GM23338 (cell line): ENCODE results near the gene TRH. TPM values are rescaled to one million over a fixed set of nuclear protein-coding genes. Genes with fewer than 3 reads are reported as not detected.

Experiments used
- ATAC-seq: fragments of 200-7000 bp; cut with Tn5 transposase; 3 replicates; pipeline ENCODE4 v1.9.1; 2020
- DNase-seq: peaks from one replicate; pipeline ENCODE4 v3.0.0-alpha.2; 2015; ENCODE audit warnings: low spot score
- H2AFZ ChIP-seq: fragments of 200-600 bp; sonication (generic); 2 replicates; pipeline ENCODE4 v1.8.0; 2016; ENCODE audit warnings: antibody characterized with exemption, mild to moderate bottlenecking, moderate library complexity
- H3F3A ChIP-seq: fragments of 200-600 bp; sonication (generic); replicated peaks from 2 replicates; pipeline ENCODE4 v1.8.0; 2017; ENCODE audit warnings: antibody characterized with exemption, mixed run types, low read depth
- H3K27ac ChIP-seq: fragments of 200-600 bp; sonication (generic); 2 replicates; pipeline ENCODE4 v1.6.1; 2016; ENCODE audit warnings: low read depth
- H3K27me3 ChIP-seq: fragments of 200-600 bp; sonication (generic); 2 replicates; pipeline ENCODE4 v1.8.0; 2016; ENCODE audit warnings: mild to moderate bottlenecking, mixed run types, moderate library complexity; ENCODE audit not compliant: insufficient read depth
- H3K36me3 ChIP-seq: fragments of 200-600 bp; sonication (generic); 2 replicates; pipeline ENCODE4 v1.8.0; 2016; ENCODE audit warnings: mild to moderate bottlenecking; ENCODE audit not compliant: insufficient read depth
- H3K4me1 ChIP-seq: fragments of 200-600 bp; sonication (generic); 2 replicates; pipeline ENCODE4 v1.8.0; 2016; ENCODE audit warnings: mild to moderate bottlenecking, moderate library complexity; ENCODE audit not compliant: insufficient read depth
- H3K4me2 ChIP-seq: fragments of 200-600 bp; sonication (generic); 2 replicates; pipeline ENCODE4 v1.7.1; 2017; ENCODE audit warnings: mixed run types
- H3K4me3 ChIP-seq: fragments of 200-600 bp; sonication (generic); 2 replicates; pipeline ENCODE4 v1.6.1; 2016; ENCODE audit warnings: mixed run types
- H3K79me2 ChIP-seq: fragments of 200-600 bp; sonication (generic); replicated peaks from 2 replicates; pipeline ENCODE4 v1.8.0; 2017; ENCODE audit warnings: mild to moderate bottlenecking; ENCODE audit not compliant: insufficient read depth
- H3K9me2 ChIP-seq: fragments of 200-600 bp; sonication (generic); 2 replicates; pipeline ENCODE4 v1.8.0; 2017; ENCODE audit not compliant: insufficient read depth
- H4K20me1 ChIP-seq: fragments of 200-600 bp; sonication (generic); replicated peaks from 2 replicates; pipeline ENCODE4 v1.8.0; 2017; ENCODE audit warnings: mild to moderate bottlenecking; ENCODE audit not compliant: insufficient read depth
- H3K27ac Mint-ChIP-seq: 2 replicates; pipeline ENCODE4 v1.8.0; 2020; ENCODE audit warnings: inconsistent platforms, mild to moderate bottlenecking, moderate library complexity, mixed read lengths
- H3K27me3 Mint-ChIP-seq: 3 replicates; pipeline ENCODE4 v1.8.0; 2022; ENCODE audit warnings: low read depth, mild to moderate bottlenecking, moderate library complexity, mixed read lengths, inconsistent platforms; ENCODE audit not compliant: insufficient read depth, poor library complexity
- H3K36me3 Mint-ChIP-seq: 3 replicates; pipeline ENCODE4 v1.8.0; 2021; ENCODE audit warnings: low read depth, mild to moderate bottlenecking, inconsistent platforms, moderate library complexity, mixed read lengths
- H3K4me1 Mint-ChIP-seq: 3 replicates; pipeline ENCODE4 v1.8.0; 2020; ENCODE audit warnings: mild to moderate bottlenecking, inconsistent platforms, mixed read lengths
- H3K4me3 Mint-ChIP-seq: 3 replicates; pipeline ENCODE4 v1.8.0; 2021; ENCODE audit warnings: moderate library complexity, mild to moderate bottlenecking, inconsistent platforms, mixed read lengths
- H3K9me3 Mint-ChIP-seq: 3 replicates; pipeline ENCODE4 v1.8.0; 2020; ENCODE audit warnings: moderate library complexity, mild to moderate bottlenecking, inconsistent platforms, mixed read lengths
- CREB1 ChIP-seq: fragments of 250-450 bp; sonication (Bioruptor Pico); IDR thresholded peaks from 2 replicates; pipeline ENCODE4 v1.5.0; 2020; ENCODE audit warnings: low read depth, mild to moderate bottlenecking, moderate library complexity
- CTCF ChIP-seq, 2 experiments: fragments of 200-600 bp in 1 of 2; sonication (generic) in 1 of 2; conservative IDR thresholded peaks; 2 replicates each; pipeline versions ENCODE4 v1.5.1 to v1.6.1; 2016 to 2017; ENCODE audit warnings: antibody characterized with exemption in 2 of 2, low read depth in 2 of 2, mild to moderate bottlenecking in 2 of 2, moderate library complexity in 1 of 2
- ETS1 ChIP-seq: IDR thresholded peaks from 2 replicates; pipeline ENCODE4 v1.6.1; 2016; ENCODE audit warnings: antibody characterized with exemption
- EZH2 ChIP-seq: fragments of 200-600 bp; sonication (generic); IDR thresholded peaks from one replicate; pipeline ENCODE4 v1.8.0; 2017; ENCODE audit warnings: antibody characterized with exemption, mild to moderate bottlenecking, low read depth; ENCODE audit not compliant: unreplicated experiment
- NANOG ChIP-seq: IDR thresholded peaks from 2 replicates; pipeline ENCODE4 v1.6.1; 2016; ENCODE audit warnings: antibody characterized with exemption, borderline replicate concordance
- POLR2AphosphoS5 ChIP-seq: IDR thresholded peaks from 2 replicates; pipeline ENCODE4 v1.6.1; 2016; ENCODE audit warnings: antibody characterized with exemption, low read depth
- STAT1 ChIP-seq: IDR thresholded peaks from one replicate; pipeline ENCODE4 v1.6.1; 2016; ENCODE audit warnings: antibody characterized with exemption; ENCODE audit not compliant: unreplicated experiment
- ZNF114 ChIP-seq: fragments of 250-450 bp; sonication (Bioruptor Pico); IDR thresholded peaks from 2 replicates; pipeline ENCODE4 v1.5.0; 2020; ENCODE audit warnings: mild to moderate bottlenecking, moderate library complexity
- polyA plus RNA-seq: library from polyadenylated mRNA; unstranded; fragments of >200 nt; fragmentation: Nextera tagmentation; extraction: Ambion mirVana; gene quantifications from 2 replicates; pipeline ENCODE4 v1.2.1, GENCODE V29; 2016
- total RNA-seq: library from RNA; depleted of rRNA; stranded (reverse); fragments of >200 nt; shearing (Covaris generic); gene quantifications from 2 replicates; pipeline ENCODE4 v1.2.3, GENCODE V29; 2014
- TF ChIP-seq, protein P1 (sequence below): IDR thresholded peaks from one replicate; pipeline ENCODE4 v1.6.1; 2018; ENCODE audit warnings: antibody characterized with exemption; ENCODE audit not compliant: unreplicated experiment

The TRH gene
- total and polyA plus RNA-seq, 2 experiments from 2014 or later = 0.28 TPM; not detected in 1

- ATAC-seq (no peak), DNase-seq (no peak)
- TF ChIP-seq, protein P1, sequence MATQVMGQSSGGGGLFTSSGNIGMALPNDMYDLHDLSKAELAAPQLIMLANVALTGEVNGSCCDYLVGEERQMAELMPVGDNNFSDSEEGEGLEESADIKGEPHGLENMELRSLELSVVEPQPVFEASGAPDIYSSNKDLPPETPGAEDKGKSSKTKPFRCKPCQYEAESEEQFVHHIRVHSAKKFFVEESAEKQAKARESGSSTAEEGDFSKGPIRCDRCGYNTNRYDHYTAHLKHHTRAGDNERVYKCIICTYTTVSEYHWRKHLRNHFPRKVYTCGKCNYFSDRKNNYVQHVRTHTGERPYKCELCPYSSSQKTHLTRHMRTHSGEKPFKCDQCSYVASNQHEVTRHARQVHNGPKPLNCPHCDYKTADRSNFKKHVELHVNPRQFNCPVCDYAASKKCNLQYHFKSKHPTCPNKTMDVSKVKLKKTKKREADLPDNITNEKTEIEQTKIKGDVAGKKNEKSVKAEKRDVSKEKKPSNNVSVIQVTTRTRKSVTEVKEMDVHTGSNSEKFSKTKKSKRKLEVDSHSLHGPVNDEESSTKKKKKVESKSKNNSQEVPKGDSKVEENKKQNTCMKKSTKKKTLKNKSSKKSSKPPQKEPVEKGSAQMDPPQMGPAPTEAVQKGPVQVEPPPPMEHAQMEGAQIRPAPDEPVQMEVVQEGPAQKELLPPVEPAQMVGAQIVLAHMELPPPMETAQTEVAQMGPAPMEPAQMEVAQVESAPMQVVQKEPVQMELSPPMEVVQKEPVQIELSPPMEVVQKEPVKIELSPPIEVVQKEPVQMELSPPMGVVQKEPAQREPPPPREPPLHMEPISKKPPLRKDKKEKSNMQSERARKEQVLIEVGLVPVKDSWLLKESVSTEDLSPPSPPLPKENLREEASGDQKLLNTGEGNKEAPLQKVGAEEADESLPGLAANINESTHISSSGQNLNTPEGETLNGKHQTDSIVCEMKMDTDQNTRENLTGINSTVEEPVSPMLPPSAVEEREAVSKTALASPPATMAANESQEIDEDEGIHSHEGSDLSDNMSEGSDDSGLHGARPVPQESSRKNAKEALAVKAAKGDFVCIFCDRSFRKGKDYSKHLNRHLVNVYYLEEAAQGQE = no peak
- TF ChIP-seq STAT1 (no peak), POLR2AphosphoS5 (no peak), CREB1 (no peak), EZH2 (no peak), NANOG (no peak)
- no peaks in the 10 kb centered on the region for H3K79me2 ChIP-seq
- H3K36me3 Mint-ChIP-seq = no peaks in the 10 kb centered on the region
- H3K36me3 ChIP-seq = no peaks in the 10 kb centered on the region
- H4K20me1 ChIP-seq = no peaks in the 10 kb centered on the region
- H3K9me2 ChIP-seq = no peaks in the 10 kb centered on the region
- H3K27ac Mint-ChIP-seq = no peak overlapping the region
- no peaks in the 10 kb centered on the region; the same call in 1 of the 2 replicates for H3K27me3 ChIP-seq
- H3K27ac ChIP-seq = no peak overlapping the region
- H2AFZ ChIP-seq = no peak overlapping the region
- H3K4me2 ChIP-seq = no peak overlapping the region
- peaks cover 3% of the 10 kb centered on the region; the same call in 2 of the 3 replicates for H3K9me3 Mint-ChIP-seq
- H3F3A ChIP-seq = no peaks in the 10 kb centered on the region
- H3K4me1 Mint-ChIP-seq = no peaks in the 10 kb centered on the region
- no peak overlapping the region for H3K4me3 ChIP-seq
- H3K4me3 Mint-ChIP-seq = no peak overlapping the region
- H3K27me3 Mint-ChIP-seq = peaks cover 8% of the 10 kb centered on the region
- H3K4me1 ChIP-seq = no peaks in the 10 kb centered on the region
These were observed 26.8 kb upstream of the TRH start for GRCh38 chr3:129947538-129948240.

GRCh38 chr3:129950318-129951046 is 24.0 kb upstream of the TRH start:
- no peak for DNase-seq

More at GRCh38 chr3:129950318-129951046, 24.0 kb upstream of the TRH start:
- Histone ChIP-seq H3K36me3 (no peaks in the 10 kb centered on the region), H3K27ac (no peak overlapping the region), H4K20me1 (no peaks in the 10 kb centered on the region), H2AFZ (no peak overlapping the region), H3K4me1 (no peaks in the 10 kb centered on the region), H3K79me2 (no peaks in the 10 kb centered on the region), H3K27me3 (no peaks in the 10 kb centered on the region), H3K4me2 (no peak overlapping the region), H3F3A (no peaks in the 10 kb centered on the region), H3K4me3 (no peak overlapping the region), H3K9me2 (no peaks in the 10 kb centered on the region)
- peaks cover 9% of the 10 kb centered on the region for H3K27me3 Mint-ChIP-seq
- ATAC-seq = no peak
- H3K4me3 Mint-ChIP-seq = no peak overlapping the region
- TF ChIP-seq CREB1 (no peak), ETS1 (no peak), CTCF (conservative IDR thresholded peaks at IDR 0.05; ENCODE audit: low read depth in 2 of 2) (no peak), ZNF114 (no peak)
- H3K36me3 Mint-ChIP-seq = no peaks in the 10 kb centered on the region
- H3K9me3 Mint-ChIP-seq = peaks cover 3% of the 10 kb centered on the region; the same call in 2 of the 3 replicates
- no peaks in the 10 kb centered on the region for H3K4me1 Mint-ChIP-seq
- no peak overlapping the region for H3K27ac Mint-ChIP-seq
